Mesendoderm (in vitro differentiated cells): Measurements from ENCODE around the gene MYO15A.

Experiments
- DNase-seq: peaks from one replicate; pipeline ENCODE4 v3.0.0; 2013
- H2AK5ac ChIP-seq: 2 replicates; pipeline ENCODE4 v1.6.1; 2013; ENCODE audit warnings: low read length, inconsistent platforms
- H2BK120ac ChIP-seq: 2 replicates; pipeline ENCODE4 v1.6.1; 2013; ENCODE audit warnings: low read depth, mild to moderate bottlenecking, low read length, moderate library complexity, mixed read lengths
- H2BK15ac ChIP-seq: replicated peaks from 2 replicates; pipeline ENCODE4 v1.6.1; 2013; ENCODE audit warnings: low read depth, mild to moderate bottlenecking, moderate library complexity
- H2BK5ac ChIP-seq: 2 replicates; pipeline ENCODE4 v1.6.1; 2013; ENCODE audit warnings: low read length, inconsistent platforms
- H3K18ac ChIP-seq: 2 replicates; pipeline ENCODE4 v1.6.1; 2013; ENCODE audit warnings: mild to moderate bottlenecking, low read length, mixed read lengths
- H3K23ac ChIP-seq: one replicate; pipeline ENCODE4 v1.6.1; 2013; ENCODE audit warnings: low read length
- H3K27ac ChIP-seq: 2 replicates; pipeline ENCODE4 v1.5.1; 2013; ENCODE audit warnings: low read depth, mild to moderate bottlenecking, inconsistent platforms, low read length, moderate library complexity
- H3K27me3 ChIP-seq: 2 replicates; pipeline ENCODE4 v1.6.1; 2013; ENCODE audit warnings: low read length, control low read depth, mild to moderate bottlenecking, inconsistent platforms; ENCODE audit not compliant: insufficient read depth, poor library complexity
- H3K36me3 ChIP-seq: 2 replicates; pipeline ENCODE4 v1.6.1; 2013; ENCODE audit warnings: low read length, inconsistent platforms; ENCODE audit not compliant: control insufficient read depth, insufficient read depth
- H3K4ac ChIP-seq: one replicate; pipeline ENCODE4 v1.6.1; 2013; ENCODE audit warnings: low read depth, mild to moderate bottlenecking, low read length, moderate library complexity
- H3K4me1 ChIP-seq: 2 replicates; pipeline ENCODE4 v1.6.1; 2013; ENCODE audit warnings: low read depth, low read length, inconsistent platforms; ENCODE audit not compliant: control insufficient read depth
- H3K4me2 ChIP-seq: 2 replicates; pipeline ENCODE4 v1.6.1; 2013; ENCODE audit warnings: low read length
- H3K4me3 ChIP-seq: 2 replicates; pipeline ENCODE4 v1.5.1; 2013; ENCODE audit warnings: mild to moderate bottlenecking, low read length
- H3K56ac ChIP-seq: one replicate; pipeline ENCODE4 v1.6.1; 2013; ENCODE audit warnings: low read length
- H3K79me1 ChIP-seq: 2 replicates; pipeline ENCODE4 v1.6.1; 2013; ENCODE audit warnings: low read length, inconsistent platforms
- H3K79me2 ChIP-seq: 2 replicates; pipeline ENCODE4 v1.6.1; 2013; ENCODE audit warnings: mild to moderate bottlenecking, low read length; ENCODE audit not compliant: control insufficient read depth, insufficient read depth
- H3K9ac ChIP-seq: 2 replicates; pipeline ENCODE4 v1.6.1; 2013; ENCODE audit warnings: low read length, inconsistent platforms
- H4K5ac ChIP-seq: one replicate; pipeline ENCODE4 v1.6.1; 2013; ENCODE audit warnings: low read length
- H4K8ac ChIP-seq: one replicate; pipeline ENCODE4 v1.6.1; 2013; ENCODE audit warnings: low read depth, mild to moderate bottlenecking, control low read depth, low read length, moderate library complexity
- WGBS: extraction: QIAGEN DNeasy Blood & Tissue Kit; methylation state at CpG from one replicate; pipeline ENCODE4 v1.1.7; 2013; ENCODE audit warnings: low lambda C conversion rate, missing lambda C conversion rate; ENCODE audit not compliant: insufficient coverage; ENCODE audit errors: extremely low coverage; 5-methylcytosine and 5-hydroxymethylcytosine counted together

The MYO15A gene

DNA sequence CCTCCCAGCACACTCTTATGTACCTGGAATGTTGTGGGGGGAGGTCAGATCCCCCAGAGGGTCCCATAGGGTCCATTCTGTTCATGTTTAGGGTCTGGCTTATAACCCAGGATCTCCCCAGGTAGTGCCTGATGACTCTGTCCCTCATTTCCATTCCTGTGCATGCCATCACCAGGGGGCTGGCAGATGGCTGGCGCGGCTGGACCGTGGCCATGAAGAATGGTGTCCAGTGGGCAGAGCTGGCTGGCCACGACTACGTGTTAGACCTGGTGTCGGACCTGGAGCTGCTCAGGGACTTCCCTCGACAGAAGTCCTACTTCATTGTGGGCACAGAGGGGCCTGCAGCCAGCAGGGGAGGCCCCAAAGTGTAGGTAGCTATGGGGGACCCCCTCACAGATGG is 40.0 kb downstream of the MYO15A start:
- H4K5ac ChIP-seq: no peak overlapping the region
- no peaks in the 10 kb centered on the region for H3K79me2 ChIP-seq
- H3K18ac ChIP-seq: no peak overlapping the region
- no peaks in the 10 kb centered on the region for H3K27me3 ChIP-seq
- no peak overlapping the region for H3K9ac ChIP-seq
- H2BK5ac ChIP-seq: no peak overlapping the region
- H3K27ac ChIP-seq: no peak overlapping the region
- H3K36me3 ChIP-seq: no peaks in the 10 kb centered on the region
- H3K4me1 ChIP-seq: no peaks in the 10 kb centered on the region
- H3K79me1 ChIP-seq: no peaks in the 10 kb centered on the region
- DNase-seq: no peak
- H4K8ac ChIP-seq: no peak overlapping the region
- H3K4me3 ChIP-seq: no peak overlapping the region
- H3K4me2 ChIP-seq: no peak overlapping the region
- no peak overlapping the region for H2BK15ac ChIP-seq
- H3K23ac ChIP-seq: no peak overlapping the region
- WGBS: no CpG with 5 or more reads among the region's 7 CpGs
- no peak overlapping the region for H2AK5ac ChIP-seq
- no peak overlapping the region for H3K56ac ChIP-seq
- H2BK120ac ChIP-seq: no peak overlapping the region
- H3K4ac ChIP-seq: no peak overlapping the region

GRCh38 chr17:18151290-18151689 is 42.7 kb downstream of the MYO15A start:
- WGBS: no CpG with 5 or more reads among the region's 9 CpGs
- Histone ChIP-seq H3K27me3 (no peaks in the 10 kb centered on the region), H3K18ac (no peak overlapping the region), H3K79me1 (no peaks in the 10 kb centered on the region), H3K27ac (no peak overlapping the region), H2AK5ac (no peak overlapping the region), H3K4me1 (no peaks in the 10 kb centered on the region), H2BK15ac (no peak overlapping the region), H2BK5ac (no peak overlapping the region), H3K23ac (no peak overlapping the region), H2BK120ac (no peak overlapping the region), H3K4me3 (no peak overlapping the region), H3K9ac (no peak overlapping the region), H3K4me2 (no peak overlapping the region), H3K56ac (no peak overlapping the region), H3K4ac (no peak overlapping the region), H3K36me3 (no peaks in the 10 kb centered on the region), H4K8ac (no peak overlapping the region), H3K79me2 (no peaks in the 10 kb centered on the region), H4K5ac (no peak overlapping the region)
- DNase-seq: no peak

GRCh38 chr17:18155179-18155578 is 46.6 kb downstream of the MYO15A start:
- no peak for DNase-seq
- H3K79me1 ChIP-seq: no peaks in the 10 kb centered on the region
- H3K36me3 ChIP-seq: no peaks in the 10 kb centered on the region
- H3K79me2 ChIP-seq: no peaks in the 10 kb centered on the region
- H2BK5ac ChIP-seq: no peak overlapping the region
- H2AK5ac ChIP-seq: no peak overlapping the region
- no peak overlapping the region for H2BK15ac ChIP-seq
- no peak overlapping the region for H3K27ac ChIP-seq
- H3K23ac ChIP-seq: no peak overlapping the region
- no peak overlapping the region for H3K4ac ChIP-seq
- H4K8ac ChIP-seq: no peak overlapping the region
- H4K5ac ChIP-seq: no peak overlapping the region
- no peak overlapping the region for H3K56ac ChIP-seq
- no peaks in the 10 kb centered on the region for H3K4me1 ChIP-seq
- WGBS: no CpG with 5 or more reads among the region's 14 CpGs
- no peak overlapping the region for H2BK120ac ChIP-seq
- no peak overlapping the region for H3K4me3 ChIP-seq
- H3K18ac ChIP-seq: no peak overlapping the region
- H3K9ac ChIP-seq: no peak overlapping the region
- no peak overlapping the region for H3K4me2 ChIP-seq
- no peaks in the 10 kb centered on the region for H3K27me3 ChIP-seq

GRCh38 chr17:18156171-18156975 is 47.8 kb downstream of the MYO15A start:
- Histone ChIP-seq H2AK5ac (no peak overlapping the region), H3K4ac (no peak overlapping the region), H3K56ac (no peak overlapping the region), H3K4me2 (no peak overlapping the region), H2BK5ac (no peak overlapping the region), H3K9ac (no peak overlapping the region), H3K36me3 (no peaks in the 10 kb centered on the region), H3K27me3 (no peaks in the 10 kb centered on the region), H4K5ac (no peak overlapping the region), H3K27ac (no peak overlapping the region), H3K4me3 (no peak overlapping the region), H3K18ac (no peak overlapping the region), H3K4me1 (no peaks in the 10 kb centered on the region), H2BK120ac (no peak overlapping the region), H3K23ac (no peak overlapping the region), H3K79me1 (no peaks in the 10 kb centered on the region), H3K79me2 (no peaks in the 10 kb centered on the region), H2BK15ac (no peak overlapping the region), H4K8ac (no peak overlapping the region)
- WGBS: no CpG with 5 or more reads among the region's 8 CpGs
- no peak for DNase-seq

GRCh38 chr17:18156976-18157280 is 48.4 kb downstream of the MYO15A start:
- Histone ChIP-seq H3K79me2 (no peaks in the 10 kb centered on the region), H3K56ac (peak overlapping the region; percentile 17), H2BK5ac (no peak overlapping the region), H3K9ac (no peak overlapping the region), H2BK120ac (no peak overlapping the region), H3K27me3 (no peaks in the 10 kb centered on the region), H4K8ac (no peak overlapping the region), H3K4me3 (no peak overlapping the region), H2AK5ac (no peak overlapping the region), H3K4ac (no peak overlapping the region), H3K23ac (no peak overlapping the region), H2BK15ac (no peak overlapping the region), H4K5ac (no peak overlapping the region), H3K79me1 (no peaks in the 10 kb centered on the region), H3K36me3 (no peaks in the 10 kb centered on the region), H3K4me1 (no peaks in the 10 kb centered on the region), H3K4me2 (no peak overlapping the region), H3K18ac (no peak overlapping the region), H3K27ac (no peak overlapping the region)
- DNase-seq: no peak
- no CpG with 5 or more reads among the region's 10 CpGs for WGBS
